Mucosa of descending colon (tissue), 3 donors: ENCODE data around the gene PSTPIP1. TPM values are rescaled to one million over a fixed set of nuclear protein-coding genes. Genes with fewer than 3 reads are reported as not detected.
"Not testable (repeated sequence)": the region's sequence is repeated elsewhere in the genome, so short reads cannot be mapped to it uniquely, and the experiment has no call there.

Experiments used
- ATAC-seq: fragments of 200-7000 bp; cut with Tn5 transposase; one replicate; pipeline ENCODE4 v1.9.1; 2020; ENCODE audit warnings: mild to moderate bottlenecking, moderate library complexity
- DNase-seq, 3 donors: peaks; one replicate each; pipeline ENCODE4 v3.0.0-alpha.2; 2020
- H3K36me3 ChIP-seq: fragments of 200-600 bp; one replicate; pipeline ENCODE4 v1.8.0; 2021; ENCODE audit warnings: low read depth, mild to moderate bottlenecking
- H3K4me1 ChIP-seq: fragments of 200-600 bp; one replicate; pipeline ENCODE4 v1.8.0; 2021; ENCODE audit warnings: low read depth, mild to moderate bottlenecking
- H3K4me3 ChIP-seq: fragments of 200-600 bp; one replicate; pipeline ENCODE4 v1.8.0; 2021; ENCODE audit warnings: mild to moderate bottlenecking
- H3K9me3 ChIP-seq: fragments of 200-600 bp; one replicate; pipeline ENCODE4 v1.8.0; 2021; ENCODE audit warnings: mild to moderate bottlenecking
- CTCF ChIP-seq: fragments of 200-600 bp; IDR thresholded peaks from one replicate; pipeline ENCODE4 v1.8.0; 2022; ENCODE audit warnings: antibody characterized with exemption, mild to moderate bottlenecking
- intact Hi-C, 2 donors: fragments of 100-400 bp; cut with DNase I in 1 of 2; cut with micrococcal nuclease in 1 of 2; formaldehyde crosslinking; loops; one replicate each; pipeline versions ENCODE4 v1.11.0 to v1.11.1; 2022; cut with DNase I, micrococcal nuclease
- total RNA-seq, 3 donors: library from RNA; stranded (reverse); fragmentation: NEBNext Ultra II Directional in 2 of 3; extraction: Animal tissue kit (Norgen Biotek cat#: 25700) in 2 of 3; gene quantifications; one replicate each; pipeline versions ENCODE4 v1.2.1 to v1.2.4, GENCODE V29; 2021 to 2023
- donor health status: DM: no; HTN: no; CAD: no; lungs with moderate emphysema.
- donor health status: DM: no; HTN: no; CAD: no.
- donor health status: DM: no; HTN: yes; CAD: no.

Gene PSTPIP1
- total RNA-seq, 3 donors from 2014 or later, result 4.4 to 8.2 (median 6.3) TPM

- Histone ChIP-seq H3K4me1 (no peaks in the 10 kb centered on the region), H3K4me3 (no peak overlapping the region), H3K36me3 (no peaks in the 10 kb centered on the region), H3K9me3 (no peaks in the 10 kb centered on the region)
- DNase-seq (no peak), ATAC-seq (peak; percentile 77)
- intact Hi-C loops, result no loop called here
- TF ChIP-seq CTCF, result no peak
Measured at GRCh38 chr15:76954744-76955143, 40.2 kb upstream of the PSTPIP1 start.

GRCh38 chr15:76961268-76962011 lies 33.5 kb upstream of the PSTPIP1 start:
- no peaks in the 10 kb centered on the region for H3K36me3 ChIP-seq
- no peak for ATAC-seq
- no peaks in the 10 kb centered on the region for H3K9me3 ChIP-seq
- DNase-seq, result no peak
- no peak for TF ChIP-seq CTCF
- intact Hi-C loops, result no loop called here
- no peak overlapping the region for H3K4me3 ChIP-seq
- no peaks in the 10 kb centered on the region for H3K4me1 ChIP-seq

GRCh38 chr15:76962337-76963013 lies 32.5 kb upstream of the PSTPIP1 start:
- DNase-seq (no peak), ATAC-seq (no peak)
- Histone ChIP-seq H3K9me3 (no peaks in the 10 kb centered on the region), H3K36me3 (no peaks in the 10 kb centered on the region), H3K4me3 (no peak overlapping the region), H3K4me1 (no peaks in the 10 kb centered on the region)
- intact Hi-C loops, result no loop called here
- TF ChIP-seq CTCF, result no peak

- no peak for TF ChIP-seq CTCF
- DNase-seq (no peak), ATAC-seq (no peak)
- Histone ChIP-seq H3K4me1 (no peaks in the 10 kb centered on the region), H3K9me3 (no peaks in the 10 kb centered on the region), H3K4me3 (no peak overlapping the region), H3K36me3 (no peaks in the 10 kb centered on the region)
- intact Hi-C loops, result no loop called here
Measured at GRCh38 chr15:76963596-76963995, 31.3 kb upstream of the PSTPIP1 start.

- H3K9me3 ChIP-seq, result no peaks in the 10 kb centered on the region
- no peaks in the 10 kb centered on the region for H3K36me3 ChIP-seq
- DNase-seq (no peak), ATAC-seq (no peak)
- intact Hi-C loops, result no loop called here
- no peaks in the 10 kb centered on the region for H3K4me1 ChIP-seq
- no peak for TF ChIP-seq CTCF
- H3K4me3 ChIP-seq, result no peak overlapping the region
Measured at GRCh38 chr15:76964157-76964556, 30.8 kb upstream of the PSTPIP1 start.

- H3K36me3 ChIP-seq, DNase-seq, H3K4me3 ChIP-seq, H3K4me1 ChIP-seq, intact Hi-C loops, ATAC-seq, H3K9me3 ChIP-seq: not testable (repeated sequence)
Measured at GRCh38 chr15:76966051-76966450, 28.9 kb upstream of the PSTPIP1 start.
